ENCODE data around the gene PRKG1.

GRCh38 chr10:51700228-51700817 lies 626.0 kb downstream of the PRKG1 start:
- no peak for TF ChIP-seq CTCF (conservative IDR thresholded peaks at IDR 0.05; ENCODE audit: low read depth, low read length)
- TF ChIP-seq EZH2 (IDR thresholded peaks at IDR 0.05; ENCODE audit: low read length, unreplicated experiment), result no peak
